Upper lobe of left lung (tissue), 6 donors: ENCODE results near the gene FLT1. TPM values are rescaled to one million over a fixed set of nuclear protein-coding genes. Genes with fewer than 3 reads are reported as not detected.

ENCODE experiments used
- ATAC-seq, 2 donors: fragments of 200-7000 bp; cut with Tn5 transposase; one replicate each; pipeline ENCODE4 v1.9.1; 2022; ENCODE audit warnings: mild to moderate bottlenecking in 2 of 2, moderate library complexity in 2 of 2; ENCODE audit not compliant: low FRiP score in 2 of 2
- DNase-seq, 2 donors: peaks; one replicate each; pipeline ENCODE4 v3.0.0-alpha.2; 2019 to 2020
- H3K27ac ChIP-seq, 4 donors: fragments of 200-600 bp; sonication (generic); one replicate each; pipeline ENCODE4 v1.5.1; 2016 to 2019
- H3K27me3 ChIP-seq, 4 donors: fragments of 200-600 bp; sonication (generic); one replicate each; pipeline ENCODE4 v1.5.1; 2017 to 2019
- H3K36me3 ChIP-seq, 4 donors: fragments of 200-600 bp; sonication (generic); one replicate each; pipeline ENCODE4 v1.5.1; 2016 to 2019
- H3K4me1 ChIP-seq, 4 donors: fragments of 200-600 bp; sonication (generic); one replicate each; pipeline ENCODE4 v1.5.1; 2018 to 2019
- H3K4me3 ChIP-seq, 4 donors: fragments of 200-600 bp; sonication (generic); one replicate each; pipeline ENCODE4 v1.5.1; 2017 to 2019; ENCODE audit warnings: mild to moderate bottlenecking in 2 of 4, moderate library complexity in 1 of 4
- H3K9me3 ChIP-seq, 4 donors: fragments of 200-600 bp; sonication (generic); one replicate each; pipeline ENCODE4 v1.5.1; 2018 to 2019
- EP300 ChIP-seq, 4 donors: sonication (generic); formaldehyde crosslinking; IDR thresholded peaks; one replicate each; pipeline ENCODE4 v1.5.1; 2017; ENCODE audit warnings: antibody characterized with exemption in 4 of 4, control low read depth in 2 of 4
- POLR2A ChIP-seq, 4 donors: fragments of 450-650 bp; IDR thresholded peaks; one replicate each; pipeline ENCODE4 v1.5.1; 2016 to 2017; ENCODE audit warnings: antibody characterized with exemption in 4 of 4, mild to moderate bottlenecking in 2 of 4
- POLR2AphosphoS5 ChIP-seq, 2 donors: sonication (generic); formaldehyde crosslinking; IDR thresholded peaks; one replicate each; pipeline ENCODE4 v1.5.1; 2017; ENCODE audit warnings: antibody characterized with exemption in 2 of 2
- WGBS, 2 donors: methylation state at CpG; one replicate each; pipeline ENCODE4 v1.1.5; 2017 to 2018; 5-methylcytosine and 5-hydroxymethylcytosine counted together
- total RNA-seq, 6 donors: library from RNA; depleted of rRNA in 4 of 6; stranded (reverse); fragments of >200 nt in 4 of 6; gene quantifications; one replicate each; pipeline versions ENCODE4 v1.1.0 to v1.2.1, GENCODE V29; 2016 to 2021
- TF ChIP-seq, protein P1 (sequence below), 6 experiments: fragments of 450-650 bp in 4 of 6; fragments of 200-600 bp in 2 of 6; sonication (generic) in 2 of 6; IDR thresholded peaks; one replicate each; pipeline ENCODE4 v1.5.1; 2016 to 2019; ENCODE audit warnings: antibody characterized with exemption in 6 of 6
- donor health status: DM: no; HTN: no; CAD: no; lungs with moderate emphysema.
- donor health status: DM: no; HTN: yes; CAD: no; lungs with severe emphysema.

FLT1 gene
- total RNA-seq, 6 donors from 2014 or later = 20.9 to 47.9 (median 25.5) TPM

DNA sequence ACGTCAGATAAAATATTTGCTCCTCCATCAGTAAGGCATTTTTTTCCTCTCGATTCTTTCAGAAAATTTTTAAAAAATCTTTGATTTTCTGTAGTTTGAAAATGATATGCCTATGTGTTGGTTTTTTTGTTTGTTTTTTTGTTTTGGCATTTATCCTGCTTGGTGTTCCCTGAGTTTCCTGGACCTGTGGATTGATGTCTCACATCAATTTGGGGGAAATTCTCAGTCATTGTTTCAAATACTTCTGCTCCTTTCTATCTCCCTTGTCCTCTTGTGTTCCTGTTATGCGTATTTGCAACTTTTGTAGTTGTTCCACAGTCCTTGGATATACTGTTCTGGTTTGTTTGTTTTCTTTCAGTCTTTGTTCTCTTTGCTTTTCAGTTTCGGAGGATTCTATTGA, 18.8 kb upstream of the FLT1 start:
- no peak for ATAC-seq
- no peaks in the 10 kb centered on the region for H3K36me3 ChIP-seq
- no peak overlapping the region for H3K4me3 ChIP-seq
- TF ChIP-seq EP300 (IDR thresholded peaks at IDR 0.05) (no peak), POLR2A (IDR thresholded peaks at IDR 0.05) (no peak), POLR2AphosphoS5 (IDR thresholded peaks at IDR 0.05) (no peak)
- TF ChIP-seq, protein P1, sequence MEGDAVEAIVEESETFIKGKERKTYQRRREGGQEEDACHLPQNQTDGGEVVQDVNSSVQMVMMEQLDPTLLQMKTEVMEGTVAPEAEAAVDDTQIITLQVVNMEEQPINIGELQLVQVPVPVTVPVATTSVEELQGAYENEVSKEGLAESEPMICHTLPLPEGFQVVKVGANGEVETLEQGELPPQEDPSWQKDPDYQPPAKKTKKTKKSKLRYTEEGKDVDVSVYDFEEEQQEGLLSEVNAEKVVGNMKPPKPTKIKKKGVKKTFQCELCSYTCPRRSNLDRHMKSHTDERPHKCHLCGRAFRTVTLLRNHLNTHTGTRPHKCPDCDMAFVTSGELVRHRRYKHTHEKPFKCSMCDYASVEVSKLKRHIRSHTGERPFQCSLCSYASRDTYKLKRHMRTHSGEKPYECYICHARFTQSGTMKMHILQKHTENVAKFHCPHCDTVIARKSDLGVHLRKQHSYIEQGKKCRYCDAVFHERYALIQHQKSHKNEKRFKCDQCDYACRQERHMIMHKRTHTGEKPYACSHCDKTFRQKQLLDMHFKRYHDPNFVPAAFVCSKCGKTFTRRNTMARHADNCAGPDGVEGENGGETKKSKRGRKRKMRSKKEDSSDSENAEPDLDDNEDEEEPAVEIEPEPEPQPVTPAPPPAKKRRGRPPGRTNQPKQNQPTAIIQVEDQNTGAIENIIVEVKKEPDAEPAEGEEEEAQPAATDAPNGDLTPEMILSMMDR (IDR thresholded peaks at IDR 0.05) = no peak
- no peaks in the 10 kb centered on the region for H3K9me3 ChIP-seq
- 90 to 97% methylated on average over 4 of the region's 4 CpGs for WGBS, 2 donors
- no peak for DNase-seq
- H3K27me3 ChIP-seq = no peaks in the 10 kb centered on the region
- H3K27ac ChIP-seq = no peak overlapping the region
- H3K4me1 ChIP-seq = no peaks in the 10 kb centered on the region

- no peak for ATAC-seq
- TF ChIP-seq POLR2A (IDR thresholded peaks at IDR 0.05) = no peak
- no peak for TF ChIP-seq EP300 (IDR thresholded peaks at IDR 0.05)
- H3K27ac ChIP-seq = no peak overlapping the region
- no peaks in the 10 kb centered on the region for H3K36me3 ChIP-seq
- no peak overlapping the region for H3K4me3 ChIP-seq
- H3K4me1 ChIP-seq = peaks cover 0 to 3% (median 0%) of the 10 kb centered on the region in 4 donors
- WGBS, 2 donors = 73 to 90% methylated on average over 1 of the region's 1 CpG
- H3K9me3 ChIP-seq = no peaks in the 10 kb centered on the region
- no peak for DNase-seq
- no peaks in the 10 kb centered on the region for H3K27me3 ChIP-seq
Observed at GRCh38 chr13:28510542-28510941, 15.6 kb upstream of the FLT1 start.

- no peak for DNase-seq
- H3K9me3 ChIP-seq = no peaks in the 10 kb centered on the region
- ATAC-seq = no peak
- no peak overlapping the region for H3K27ac ChIP-seq
- no peaks in the 10 kb centered on the region for H3K36me3 ChIP-seq
- no peak overlapping the region for H3K4me3 ChIP-seq
- TF ChIP-seq, protein P1 (IDR thresholded peaks at IDR 0.05) = no peak
- TF ChIP-seq EP300 (IDR thresholded peaks at IDR 0.05) = no peak
- TF ChIP-seq POLR2AphosphoS5 (IDR thresholded peaks at IDR 0.05) = no peak
- no peak for TF ChIP-seq POLR2A (IDR thresholded peaks at IDR 0.05)
- no peaks in the 10 kb centered on the region for H3K27me3 ChIP-seq
- peaks cover 0 to 7% (median 0%) of the 10 kb centered on the region in 4 donors for H3K4me1 ChIP-seq
Observed at GRCh38 chr13:28510066-28510465, 15.1 kb upstream of the FLT1 start.

DNA sequence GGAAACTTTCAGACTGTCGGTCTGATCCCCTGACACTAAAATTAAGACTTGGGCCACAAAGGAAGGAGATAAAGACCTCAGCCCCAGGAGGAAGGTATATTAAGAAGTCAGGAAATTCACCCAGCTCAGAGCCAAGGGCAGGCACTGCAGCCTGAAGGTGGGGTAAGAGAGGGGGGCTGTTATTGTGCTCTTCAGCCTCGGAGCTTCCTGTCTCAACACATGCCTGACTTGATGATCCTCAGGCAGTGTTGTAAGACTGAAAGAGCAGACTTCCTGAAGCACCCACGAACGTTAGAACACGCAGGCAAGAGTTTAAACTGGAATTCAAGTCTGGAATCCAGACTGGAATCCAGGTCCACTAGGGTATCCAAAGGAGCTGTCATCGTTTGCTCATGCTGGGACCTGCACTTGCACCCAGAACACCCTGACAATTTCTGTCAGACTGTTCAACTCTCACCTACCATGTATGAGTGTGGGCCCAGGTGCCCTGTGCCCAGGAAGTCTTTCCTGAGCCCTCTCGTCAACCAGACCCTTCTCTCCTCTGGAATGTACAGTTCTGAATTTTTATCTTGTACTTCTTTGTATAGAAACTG, 10.7 kb upstream of the FLT1 start:
- Histone ChIP-seq H3K4me3 (no peak overlapping the region), H3K4me1 (peaks cover 0 to 13% (median 2%) of the 10 kb centered on the region in 4 donors), H3K9me3 (no peaks in the 10 kb centered on the region), H3K36me3 (no peaks in the 10 kb centered on the region), H3K27ac (no peak overlapping the region), H3K27me3 (no peaks in the 10 kb centered on the region)
- ATAC-seq = no peak
- WGBS, 2 donors = 38 to 60% methylated on average over 3 to 7 of the region's 7 CpGs
- DNase-seq = no peak
- no peak for TF ChIP-seq POLR2AphosphoS5 (IDR thresholded peaks at IDR 0.05)
- TF ChIP-seq POLR2A (IDR thresholded peaks at IDR 0.05) = no peak
- no peak for TF ChIP-seq EP300 (IDR thresholded peaks at IDR 0.05)
- TF ChIP-seq, protein P1 (IDR thresholded peaks at IDR 0.05) = no peak

GRCh38 chr13:28503182-28503967, 8.4 kb upstream of the FLT1 start:
- DNase-seq = no peak
- no peaks in the 10 kb centered on the region for H3K36me3 ChIP-seq
- TF ChIP-seq, protein P1 (IDR thresholded peaks at IDR 0.05) = no peak
- TF ChIP-seq POLR2AphosphoS5 (IDR thresholded peaks at IDR 0.05) (no peak), POLR2A (IDR thresholded peaks at IDR 0.05) (no peak), EP300 (IDR thresholded peaks at IDR 0.05) (no peak)
- ATAC-seq = no peak
- no peaks in the 10 kb centered on the region for H3K27me3 ChIP-seq
- no peak overlapping the region for H3K27ac ChIP-seq
- peaks cover 0 to 13% (median 2%) of the 10 kb centered on the region in 4 donors for H3K4me1 ChIP-seq
- H3K4me3 ChIP-seq = no peak overlapping the region
- WGBS, 2 donors = 80 to 82% methylated on average over 6 of the region's 6 CpGs
- H3K9me3 ChIP-seq = no peaks in the 10 kb centered on the region
